Embryonic facial prominence (tissue), 1 donor: Measurements from ENCODE around the gene GPC3.

ENCODE experiments used
- DNase-seq: peaks from one replicate; pipeline ENCODE4 v3.0.0-alpha.2; 2016; ENCODE audit errors: extremely low spot score

GPC3 gene

GRCh38 chrX:133968109-133968508 lies 17.3 kb downstream of the GPC3 start:
- DNase-seq, result no peak

GRCh38 chrX:133966199-133966598 lies 19.2 kb downstream of the GPC3 start:
- no peak for DNase-seq

GRCh38 chrX:133965321-133965720 lies 20.1 kb downstream of the GPC3 start:
- DNase-seq, result no peak

- DNase-seq, result no peak
Observed at GRCh38 chrX:133961046-133961445, 24.3 kb downstream of the GPC3 start.

GRCh38 chrX:133959972-133960371 lies 25.4 kb downstream of the GPC3 start:
- DNase-seq, result no peak

GRCh38 chrX:133958997-133959688 lies 26.3 kb downstream of the GPC3 start:
- no peak for DNase-seq

- no peak for DNase-seq
Observed at GRCh38 chrX:133956570-133957340, 28.6 kb downstream of the GPC3 start.

GRCh38 chrX:133953785-133954355 lies 31.5 kb downstream of the GPC3 start:
- no peak for DNase-seq

GRCh38 chrX:133953078-133953477 lies 32.3 kb downstream of the GPC3 start:
- DNase-seq, result no peak

GRCh38 chrX:133951098-133951497 lies 34.3 kb downstream of the GPC3 start:
- no peak for DNase-seq

GRCh38 chrX:133950214-133950613 lies 35.2 kb downstream of the GPC3 start:
- no peak for DNase-seq

- DNase-seq, result no peak
Observed at GRCh38 chrX:133948895-133949294, 36.5 kb downstream of the GPC3 start.

GRCh38 chrX:133947996-133948395 lies 37.4 kb downstream of the GPC3 start:
- DNase-seq, result no peak

- no peak for DNase-seq
Observed at GRCh38 chrX:133947022-133947421, 38.4 kb downstream of the GPC3 start.

- DNase-seq, result no peak
Observed at GRCh38 chrX:133943507-133943906, 41.9 kb downstream of the GPC3 start.

GRCh38 chrX:133939655-133940302 lies 45.6 kb downstream of the GPC3 start:
- DNase-seq, result no peak

- DNase-seq, result no peak
Observed at GRCh38 chrX:133938530-133938929, 46.9 kb downstream of the GPC3 start.

GRCh38 chrX:133937022-133937421 lies 48.4 kb downstream of the GPC3 start:
- no peak for DNase-seq

GRCh38 chrX:133935076-133935475 lies 50.3 kb downstream of the GPC3 start:
- DNase-seq, result no peak

- no peak for DNase-seq
Observed at GRCh38 chrX:133933316-133933715, 52.1 kb downstream of the GPC3 start.

GRCh38 chrX:133929836-133930464 lies 55.4 kb downstream of the GPC3 start:
- no peak for DNase-seq

GRCh38 chrX:133928365-133928764 lies 57.0 kb downstream of the GPC3 start:
- no peak for DNase-seq
